ENCODE results near the gene MAP7.
"Not testable (repeated sequence)": the region's sequence is repeated elsewhere in the genome, so short reads cannot be mapped to it uniquely, and the experiment has no call there.

MAP7 gene

DNA sequence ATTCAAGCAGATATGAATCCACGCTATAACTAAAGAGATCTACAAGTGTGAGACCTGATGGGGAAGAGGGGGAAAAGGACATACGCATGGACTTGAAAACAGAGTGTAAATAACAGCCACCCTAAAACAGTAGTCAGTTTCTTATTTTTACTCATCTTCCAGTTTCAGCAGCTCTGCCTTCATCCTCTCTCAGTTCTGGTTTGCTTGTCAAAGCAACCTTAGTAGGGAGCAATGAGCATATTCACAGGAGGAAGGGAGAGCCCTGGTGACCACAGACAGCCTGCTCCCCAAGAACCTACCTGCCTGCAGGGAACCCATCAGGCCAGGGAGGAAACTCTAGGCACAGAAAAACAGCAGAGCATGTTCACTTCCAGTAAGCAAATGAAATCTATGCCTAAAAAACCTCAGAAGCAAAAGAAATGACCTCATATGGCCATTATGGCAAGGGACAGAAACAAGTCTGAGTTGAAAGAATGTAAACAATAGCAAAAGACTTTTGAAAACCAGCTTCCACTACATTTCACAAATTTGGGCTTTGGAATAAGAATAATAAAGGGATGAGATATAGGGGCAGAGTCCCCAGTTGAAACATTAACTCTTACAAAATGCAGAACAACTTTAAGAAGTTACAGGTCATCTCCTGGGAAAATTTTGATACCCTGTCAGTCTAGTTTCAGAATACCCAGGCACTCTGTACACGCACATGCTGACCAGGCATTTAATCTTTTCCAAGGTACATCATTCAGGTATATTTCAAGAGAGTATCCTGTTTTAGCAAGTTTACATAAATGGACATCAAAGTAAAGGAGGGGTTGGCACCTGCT, 139.8 kb downstream of the MAP7 start:
- DNase-seq (ENCODE audit: low read depth in 1 of 2, low spot score in 1 of 2): no peak
- in situ Hi-C loops (cut with HindIII; ENCODE audit: low pct_unique_long_range_greater_than_20kb, low sequenced_read_pairs): no loop called here
- TF ChIP-seq JUND (IDR thresholded peaks at IDR 0.05; ENCODE audit: low read depth): no peak

DNA sequence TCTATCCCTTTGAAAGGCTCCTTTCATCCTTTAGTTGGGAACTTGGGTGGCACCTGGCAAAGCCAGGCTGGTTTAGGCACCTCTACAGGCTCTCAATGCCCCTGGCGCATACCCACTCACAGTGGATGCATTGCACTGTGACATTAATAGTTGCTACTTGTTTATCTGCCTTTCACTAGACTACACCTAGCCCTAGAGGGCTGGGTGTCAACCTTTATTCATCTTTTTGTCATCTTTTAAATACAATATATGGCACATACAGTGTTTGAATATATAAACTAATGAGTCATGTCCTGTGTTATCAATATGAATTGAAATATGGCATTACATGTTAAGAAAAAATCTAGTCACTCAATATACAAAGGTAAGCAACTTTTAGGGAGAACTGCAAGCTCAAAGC, 140.6 kb downstream of the MAP7 start:
- no peak for TF ChIP-seq JUND (IDR thresholded peaks at IDR 0.05; ENCODE audit: low read depth)
- no peak for DNase-seq (ENCODE audit: low read depth in 1 of 2, low spot score in 1 of 2)
- in situ Hi-C loops (cut with HindIII; ENCODE audit: low pct_unique_long_range_greater_than_20kb, low sequenced_read_pairs): no loop called here

DNA sequence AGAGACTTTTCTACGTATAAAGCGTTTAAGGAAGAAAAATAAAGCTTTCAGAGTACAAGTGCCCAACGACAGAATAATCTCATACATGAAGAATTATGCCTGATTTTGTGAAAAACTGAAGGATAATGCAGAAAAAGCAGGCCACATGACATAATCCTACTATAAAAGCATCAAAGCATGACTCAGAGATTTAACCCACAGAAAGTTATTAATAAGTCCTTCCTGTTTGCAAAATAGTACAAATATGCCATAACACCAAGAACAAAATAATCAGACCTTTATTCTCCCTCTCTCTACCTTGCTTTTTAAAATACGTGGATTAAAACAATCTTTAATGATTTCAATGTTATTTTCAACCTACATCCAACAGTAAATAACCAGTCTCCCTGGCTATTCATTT, 142.0 kb downstream of the MAP7 start:
- in situ Hi-C loops (cut with HindIII; ENCODE audit: low pct_unique_long_range_greater_than_20kb, low sequenced_read_pairs): no loop called here
- no peak for TF ChIP-seq JUND (IDR thresholded peaks at IDR 0.05; ENCODE audit: low read depth)
- DNase-seq (ENCODE audit: low read depth in 1 of 2, low spot score in 1 of 2): no peak

DNA sequence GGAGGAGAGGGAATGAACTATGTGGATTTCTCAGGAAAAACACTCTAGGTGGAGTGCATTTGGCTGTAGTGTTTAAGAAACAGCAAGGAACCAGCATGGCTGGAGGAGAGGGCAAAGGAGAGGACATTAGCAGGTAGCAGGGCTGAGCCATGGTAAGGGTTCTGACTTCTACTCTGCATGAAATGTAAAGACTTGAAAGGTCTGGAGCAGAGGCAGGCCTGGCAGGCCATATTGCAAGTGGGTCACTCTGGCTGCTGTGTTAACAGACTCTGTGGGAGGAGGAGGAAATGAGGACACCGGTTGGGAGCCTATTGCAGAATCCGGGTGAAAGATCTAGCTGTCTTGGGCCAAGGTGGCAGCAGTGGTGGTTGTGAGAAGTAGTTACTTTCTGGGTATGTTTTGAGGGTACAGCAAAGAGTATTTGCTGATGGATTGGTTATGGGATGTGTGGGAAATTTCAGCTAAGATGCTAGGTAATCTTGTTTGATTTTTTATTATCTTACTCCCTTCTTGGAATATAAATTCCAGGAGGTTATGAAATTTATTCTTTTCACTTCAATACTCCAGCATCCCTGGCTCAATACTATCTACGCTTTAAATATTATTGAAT, 144.7 kb downstream of the MAP7 start:
- no peak for TF ChIP-seq JUND (IDR thresholded peaks at IDR 0.05; ENCODE audit: low read depth)
- in situ Hi-C loops (cut with HindIII; ENCODE audit: low pct_unique_long_range_greater_than_20kb, low sequenced_read_pairs): no loop called here
- DNase-seq (ENCODE audit: low read depth in 1 of 2, low spot score in 1 of 2): no peak

DNA sequence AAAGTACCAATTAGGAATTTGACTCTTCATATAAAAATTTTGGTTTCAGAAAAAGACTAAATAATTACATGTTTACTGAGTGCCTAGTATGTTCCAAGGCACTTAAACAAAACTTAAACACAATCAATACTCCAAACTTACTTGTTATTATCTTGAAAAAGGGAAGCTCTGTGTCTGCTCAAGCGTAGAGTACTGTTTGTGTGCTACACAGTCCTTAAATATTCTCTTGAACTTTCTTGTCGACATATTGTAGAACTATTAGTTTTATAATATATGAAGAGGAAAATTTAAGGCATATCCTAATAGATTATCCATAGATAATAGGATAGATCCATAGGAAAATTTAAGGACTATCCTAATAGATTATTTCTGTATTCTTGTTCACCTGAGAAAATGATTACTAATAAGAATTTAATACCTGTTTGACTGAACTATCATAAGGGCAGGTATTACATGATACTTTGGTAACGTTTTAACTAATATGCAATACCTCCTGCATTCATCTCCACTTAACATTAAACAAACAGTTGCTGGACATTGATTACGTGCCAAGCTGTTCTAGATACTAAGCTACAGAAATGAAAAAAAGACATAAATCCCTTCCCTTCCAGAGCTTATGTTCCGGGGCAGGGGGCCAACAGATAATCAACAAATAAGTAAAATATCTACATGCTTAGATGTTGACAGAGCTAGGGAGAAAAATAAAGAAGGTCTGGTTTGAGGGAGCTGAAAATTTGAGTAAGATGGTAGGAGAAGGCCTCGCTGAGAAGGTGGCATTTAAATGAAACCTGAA, 145.4 kb downstream of the MAP7 start:
- DNase-seq (ENCODE audit: low read depth in 1 of 2, low spot score in 1 of 2): no peak
- no peak for TF ChIP-seq JUND (IDR thresholded peaks at IDR 0.05; ENCODE audit: low read depth)
- in situ Hi-C loops (cut with HindIII; ENCODE audit: low pct_unique_long_range_greater_than_20kb, low sequenced_read_pairs): no loop called here

DNA sequence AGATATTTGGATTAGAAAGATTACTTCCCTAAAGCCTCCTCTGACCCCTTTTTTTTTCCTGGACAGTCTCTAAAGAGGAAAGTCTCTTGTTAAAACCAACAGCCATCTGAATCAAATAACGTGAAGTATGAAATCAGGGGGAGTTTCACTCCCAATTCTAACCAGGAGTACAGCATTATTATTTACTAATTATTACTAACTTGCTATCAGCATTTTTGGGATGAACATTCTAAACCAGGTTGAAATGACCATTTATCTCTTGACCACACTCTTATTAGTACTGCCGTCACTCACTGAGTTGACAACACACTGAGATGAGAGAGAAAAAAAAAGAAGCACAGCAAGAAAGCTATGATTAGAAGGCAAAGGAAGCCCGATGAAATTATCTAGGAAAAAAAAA, 146.2 kb downstream of the MAP7 start:
- no peak for DNase-seq (ENCODE audit: low read depth in 1 of 2, low spot score in 1 of 2)
- in situ Hi-C loops (cut with HindIII; ENCODE audit: low pct_unique_long_range_greater_than_20kb, low sequenced_read_pairs): no loop called here
- no peak for TF ChIP-seq JUND (IDR thresholded peaks at IDR 0.05; ENCODE audit: low read depth)

DNA sequence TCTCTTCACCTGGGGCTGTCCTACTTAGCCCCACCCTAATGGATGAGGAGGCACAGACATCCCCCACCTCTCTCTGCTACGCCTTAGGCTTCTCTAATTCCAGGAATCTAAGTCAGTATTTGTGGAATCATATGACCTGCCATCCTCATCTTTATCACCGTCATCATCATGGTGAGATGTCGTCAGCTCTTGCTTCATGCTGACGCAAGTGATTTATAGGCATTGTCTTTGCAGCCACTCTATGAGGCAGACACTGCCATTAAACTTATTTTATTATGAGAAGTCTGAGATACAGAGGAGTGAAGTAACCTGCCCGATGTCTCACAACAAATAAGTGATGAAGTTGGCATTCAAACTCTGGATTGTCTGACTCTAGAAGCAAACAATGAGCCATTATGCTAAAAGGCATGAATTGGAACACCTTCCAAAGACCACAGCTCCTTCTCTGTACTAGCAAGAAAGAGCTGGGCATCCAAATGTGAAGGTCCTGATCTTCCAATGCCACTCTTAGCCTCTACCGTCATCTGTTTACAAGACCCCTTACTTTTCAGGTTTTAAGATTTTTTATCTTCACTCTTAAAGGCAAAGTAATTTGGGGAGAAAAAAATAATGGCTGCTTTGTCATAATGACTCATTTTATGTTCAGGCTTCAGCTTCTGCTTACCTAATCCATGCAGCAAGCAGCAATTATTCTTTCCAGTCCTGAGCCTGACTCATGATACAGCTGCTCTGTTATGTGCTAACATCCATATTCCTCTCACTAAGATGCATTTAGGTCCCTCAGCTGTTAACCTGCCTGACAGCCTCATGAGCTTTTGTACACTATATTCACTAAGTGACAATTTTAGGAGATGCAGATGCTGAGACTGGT, 146.9 kb downstream of the MAP7 start:
- no peak for TF ChIP-seq JUND (IDR thresholded peaks at IDR 0.05; ENCODE audit: low read depth)
- in situ Hi-C loops (cut with HindIII; ENCODE audit: low pct_unique_long_range_greater_than_20kb, low sequenced_read_pairs): no loop called here
- no peak for DNase-seq (ENCODE audit: low read depth in 1 of 2, low spot score in 1 of 2)

DNA sequence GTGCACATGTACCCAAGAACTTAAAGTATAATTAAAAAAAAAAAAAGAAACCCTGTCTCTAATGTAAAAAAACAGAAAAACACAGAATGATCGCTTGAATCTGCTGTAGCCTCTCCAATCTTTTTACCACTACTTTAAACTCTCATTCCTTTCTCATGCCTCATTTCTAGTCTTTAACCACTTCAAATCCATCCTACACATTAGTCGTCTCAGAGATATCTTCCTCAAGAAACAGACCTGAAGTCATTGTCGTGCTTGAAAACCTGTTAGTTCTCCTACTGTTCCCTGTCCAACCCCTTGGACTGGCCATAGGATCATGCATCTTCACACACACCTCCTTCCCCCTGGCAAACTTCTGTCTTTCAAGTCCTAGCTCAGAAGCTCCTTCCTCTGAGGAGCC, 148.5 kb downstream of the MAP7 start:
- DNase-seq (ENCODE audit: low read depth in 1 of 2, low spot score in 1 of 2): no peak
- in situ Hi-C loops (cut with HindIII; ENCODE audit: low pct_unique_long_range_greater_than_20kb, low sequenced_read_pairs): no loop called here
- TF ChIP-seq JUND (IDR thresholded peaks at IDR 0.05; ENCODE audit: low read depth): no peak

DNA sequence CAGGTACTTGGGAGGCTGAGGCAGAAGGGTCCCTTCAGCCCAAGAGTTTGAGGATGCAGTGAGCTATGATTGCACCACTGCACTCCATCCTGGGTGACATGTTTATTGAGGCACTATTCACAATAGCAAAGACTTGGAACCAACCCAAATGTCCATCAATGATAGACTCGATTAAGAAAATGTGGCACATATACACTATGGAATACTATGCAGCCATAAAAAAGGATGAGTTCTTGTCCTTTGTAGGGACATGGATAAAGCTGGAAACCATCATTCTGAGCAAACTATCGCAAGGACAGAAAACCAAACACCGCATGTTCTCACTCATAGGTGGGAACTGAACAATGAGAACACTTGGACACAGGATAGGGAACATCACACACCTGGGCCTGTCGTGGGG, 149.0 kb downstream of the MAP7 start:
- not testable (repeated sequence) for DNase-seq (ENCODE audit: low read depth in 1 of 2, low spot score in 1 of 2)

DNA sequence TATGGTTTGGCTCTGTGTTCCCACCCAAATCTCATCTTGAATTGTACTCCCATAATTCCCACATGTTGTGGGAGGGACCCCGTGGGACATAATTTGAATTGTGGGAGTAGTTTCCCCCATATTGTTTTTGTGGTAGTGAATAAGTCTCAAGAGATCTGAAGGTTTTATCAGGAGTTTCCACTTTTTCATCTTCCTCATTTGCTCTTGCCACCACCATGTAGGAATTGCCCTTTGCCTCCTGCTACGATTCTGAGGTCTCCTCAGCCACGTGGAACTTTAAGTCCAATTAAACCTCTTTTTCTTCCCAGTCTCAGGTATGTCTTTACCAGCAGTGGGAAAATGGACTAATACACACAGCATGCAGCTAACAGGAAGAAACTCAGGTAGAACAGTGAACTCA, 151.8 kb downstream of the MAP7 start:
- TF ChIP-seq JUND (IDR thresholded peaks at IDR 0.05; ENCODE audit: low read depth): no peak
- in situ Hi-C loops (cut with HindIII; ENCODE audit: low pct_unique_long_range_greater_than_20kb, low sequenced_read_pairs): no loop called here
- no peak for DNase-seq (ENCODE audit: low read depth in 1 of 2, low spot score in 1 of 2)

More for the DNA sequence above, 149.0 kb downstream of the MAP7 start:
- in situ Hi-C loops (cut with HindIII; ENCODE audit: low pct_unique_long_range_greater_than_20kb, low sequenced_read_pairs): not testable (repeated sequence)

DNA sequence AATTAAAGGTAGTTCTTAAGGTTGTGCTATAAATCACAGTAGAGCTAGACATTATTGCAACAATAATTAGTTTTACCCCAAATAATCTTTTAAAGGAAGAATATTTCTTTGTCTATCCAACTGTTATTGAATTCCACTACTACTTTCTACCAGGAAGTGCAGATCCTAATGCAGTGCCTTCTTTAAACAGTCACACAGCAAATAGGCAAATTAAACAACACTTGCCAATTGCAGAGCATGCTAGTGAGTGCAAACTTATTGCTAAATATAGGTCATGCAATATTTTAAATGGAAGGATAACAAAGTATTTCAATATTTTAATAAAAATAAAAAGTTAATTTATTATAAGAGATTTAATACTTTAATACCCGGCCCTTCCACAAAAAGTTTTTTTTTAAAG, 153.3 kb downstream of the MAP7 start:
- in situ Hi-C loops (cut with HindIII; ENCODE audit: low pct_unique_long_range_greater_than_20kb, low sequenced_read_pairs): no loop called here
- DNase-seq (ENCODE audit: low read depth in 1 of 2, low spot score in 1 of 2): peak; percentile 8 to 25
- TF ChIP-seq JUND (IDR thresholded peaks at IDR 0.05; ENCODE audit: low read depth): no peak

DNA sequence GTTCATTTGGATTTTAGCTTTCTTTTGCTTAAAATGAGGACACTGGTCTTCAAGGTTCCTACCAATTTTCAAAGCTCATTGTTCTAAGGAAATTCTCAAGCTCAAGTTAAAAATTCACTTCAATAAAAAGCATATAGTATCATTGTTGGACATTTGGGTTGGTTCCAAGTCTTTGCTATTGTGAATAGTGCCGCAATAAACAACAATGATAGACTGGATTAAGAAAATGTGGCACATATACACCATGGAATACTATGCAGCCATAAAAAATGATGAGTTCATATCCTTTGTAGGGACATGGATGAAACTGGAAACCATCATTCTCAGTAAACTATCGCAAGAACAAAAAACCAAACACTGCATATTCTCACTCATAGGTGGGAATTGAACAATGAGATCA, 159.3 kb downstream of the MAP7 start:
- in situ Hi-C loops (cut with HindIII; ENCODE audit: low pct_unique_long_range_greater_than_20kb, low sequenced_read_pairs); DNase-seq (ENCODE audit: low read depth in 1 of 2, low spot score in 1 of 2): not testable (repeated sequence)

Data from T47D (cell line).